Mammary epithelial cell (primary cell): ENCODE data around the gene CD151.

Source experiments
- EZH2 ChIP-seq: IDR thresholded peaks from 2 replicates; pipeline ENCODE4 v1.6.1; 2012; ENCODE audit warnings: low read length, inconsistent platforms, borderline replicate concordance
- TF ChIP-seq, protein P1 (sequence below), 2 donors: IDR thresholded peaks in 1 of 2; conservative IDR thresholded peaks in 1 of 2; 2 replicates each; pipeline ENCODE4 v1.5.1; 2011 to 2012; ENCODE audit warnings: inconsistent platforms in 2 of 2, low read length in 2 of 2, mild to moderate bottlenecking in 2 of 2, control low read depth in 1 of 2, low read depth in 1 of 2; ENCODE audit not compliant: insufficient read depth in 1 of 2; ENCODE audit errors: extremely low read depth in 1 of 2

DNA sequence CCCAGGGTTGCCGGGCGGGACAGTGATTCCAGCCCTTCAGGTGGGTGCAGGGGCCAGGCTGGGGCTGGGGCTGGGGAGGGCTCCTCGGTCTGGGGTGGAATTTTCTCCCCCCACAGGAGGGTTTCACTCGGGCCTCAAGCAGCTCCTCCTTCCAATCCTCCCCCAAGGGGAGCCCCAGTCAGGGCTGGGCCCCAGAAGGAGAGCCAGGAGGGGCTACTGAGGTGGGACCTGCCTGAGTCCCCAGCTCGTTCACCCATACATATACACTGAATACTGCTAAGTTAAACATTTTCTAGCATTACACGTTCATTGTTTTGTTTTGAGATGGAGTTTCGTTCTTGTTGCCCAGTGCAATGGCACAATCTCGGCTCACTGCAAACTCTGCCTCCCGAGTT, 6.5 kb upstream of the CD151 start:
- no peak for TF ChIP-seq EZH2
- TF ChIP-seq, protein P1, sequence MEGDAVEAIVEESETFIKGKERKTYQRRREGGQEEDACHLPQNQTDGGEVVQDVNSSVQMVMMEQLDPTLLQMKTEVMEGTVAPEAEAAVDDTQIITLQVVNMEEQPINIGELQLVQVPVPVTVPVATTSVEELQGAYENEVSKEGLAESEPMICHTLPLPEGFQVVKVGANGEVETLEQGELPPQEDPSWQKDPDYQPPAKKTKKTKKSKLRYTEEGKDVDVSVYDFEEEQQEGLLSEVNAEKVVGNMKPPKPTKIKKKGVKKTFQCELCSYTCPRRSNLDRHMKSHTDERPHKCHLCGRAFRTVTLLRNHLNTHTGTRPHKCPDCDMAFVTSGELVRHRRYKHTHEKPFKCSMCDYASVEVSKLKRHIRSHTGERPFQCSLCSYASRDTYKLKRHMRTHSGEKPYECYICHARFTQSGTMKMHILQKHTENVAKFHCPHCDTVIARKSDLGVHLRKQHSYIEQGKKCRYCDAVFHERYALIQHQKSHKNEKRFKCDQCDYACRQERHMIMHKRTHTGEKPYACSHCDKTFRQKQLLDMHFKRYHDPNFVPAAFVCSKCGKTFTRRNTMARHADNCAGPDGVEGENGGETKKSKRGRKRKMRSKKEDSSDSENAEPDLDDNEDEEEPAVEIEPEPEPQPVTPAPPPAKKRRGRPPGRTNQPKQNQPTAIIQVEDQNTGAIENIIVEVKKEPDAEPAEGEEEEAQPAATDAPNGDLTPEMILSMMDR (conservative IDR thresholded peaks at IDR 0.05 in 1 of 2, IDR thresholded peaks at IDR 0.05 in 1 of 2; ENCODE audit: extremely low read depth in 1 of 2, insufficient read depth in 1 of 2, low read depth in 1 of 2, low read length in 2 of 2): no peak
